GM19395 (cell line): Measurements from ENCODE around the gene FARS2.

Source experiments
- ATAC-seq: cut with Tn5 transposase; IDR thresholded peaks from one replicate; pipeline ENCODE4 v1.9.1; 2021; ENCODE audit warnings: mild to moderate bottlenecking, moderate library complexity; ENCODE audit not compliant: unreplicated experiment

Gene FARS2

DNA sequence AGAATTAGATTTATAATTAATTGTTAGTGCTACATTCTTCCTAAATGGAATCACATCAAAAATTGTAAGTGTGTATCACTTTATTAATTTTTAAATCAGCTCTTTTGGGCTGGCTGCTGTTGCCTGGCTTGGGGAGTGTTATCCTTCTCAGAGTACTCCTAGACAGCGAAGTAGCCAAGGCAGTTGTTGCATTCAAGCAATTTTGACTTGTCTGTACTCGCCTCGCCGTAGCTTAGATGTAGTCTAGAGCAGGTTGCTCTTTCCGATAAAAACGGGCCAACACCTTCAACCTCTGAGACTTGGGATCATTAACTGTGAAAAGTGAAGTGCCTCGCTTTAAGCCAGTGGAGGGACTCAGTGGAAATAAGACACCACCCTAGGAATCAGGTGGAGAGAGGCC is 151.3 kb downstream of the FARS2 start:
- ATAC-seq = no peak

DNA sequence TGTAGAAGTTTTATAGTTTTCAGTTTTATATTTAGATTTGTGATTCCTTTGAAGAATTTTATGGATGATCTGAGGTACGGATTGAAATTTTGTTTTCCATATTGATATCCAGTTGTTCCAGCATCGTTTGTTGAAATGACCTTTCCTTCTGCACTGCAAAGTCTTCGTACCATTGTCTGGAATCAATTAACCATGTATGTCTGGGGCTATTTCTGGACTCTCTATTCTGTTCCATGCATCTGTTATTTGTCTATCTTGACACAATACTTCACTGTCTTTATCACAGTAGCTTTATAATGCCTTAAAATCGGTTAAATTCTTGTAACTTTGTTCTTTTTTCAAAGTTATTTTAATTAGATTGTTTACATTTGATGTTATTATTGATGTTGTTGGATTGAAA is 154.9 kb downstream of the FARS2 start:
- ATAC-seq = no peak

DNA sequence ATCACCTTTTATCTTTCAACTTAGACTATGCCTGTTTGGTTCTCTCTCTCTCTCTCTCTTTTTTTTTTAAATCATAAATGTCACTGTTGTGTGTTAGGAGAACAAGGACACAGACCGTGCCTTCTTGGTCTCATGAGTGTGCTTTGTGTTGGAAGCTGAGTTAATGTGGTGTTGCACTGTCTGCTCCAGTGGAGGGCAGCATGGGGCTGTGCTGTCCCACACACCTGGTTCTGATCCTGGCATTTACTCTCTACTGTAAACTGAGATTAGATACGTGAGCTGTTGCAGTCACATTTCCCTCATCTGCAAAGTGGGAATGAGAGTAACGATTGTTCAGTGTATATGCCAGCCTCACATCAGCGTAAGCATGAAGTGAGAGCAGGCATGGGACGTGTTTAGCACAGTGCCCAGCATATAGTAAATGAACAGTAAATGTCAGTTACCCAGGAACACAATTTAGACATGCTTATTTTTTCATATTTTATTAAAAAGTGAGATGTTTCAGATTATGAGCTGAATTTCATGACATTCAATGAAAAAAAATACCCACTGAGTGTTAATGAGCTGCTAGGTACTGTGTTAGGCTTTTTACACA is 161.1 kb downstream of the FARS2 start:
- no peak for ATAC-seq

DNA sequence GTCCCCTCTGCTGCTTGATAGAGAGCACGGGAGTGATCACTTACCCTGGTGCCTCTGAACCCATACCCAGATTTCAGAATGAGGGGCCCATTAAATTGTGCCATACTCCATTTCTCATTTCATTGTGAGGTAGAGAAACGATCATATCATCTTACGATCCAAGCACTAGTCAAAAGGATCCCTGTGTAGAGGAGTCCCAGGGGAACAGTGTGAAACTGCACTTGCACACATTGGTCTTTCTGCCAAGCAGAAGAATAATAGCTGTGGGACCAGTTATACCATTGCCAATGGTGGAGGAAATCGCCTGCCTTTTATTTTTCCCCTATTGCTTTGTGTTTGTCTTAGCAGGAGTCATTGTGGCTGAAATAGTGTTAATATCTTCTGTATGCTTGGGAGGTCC is 161.9 kb downstream of the FARS2 start:
- ATAC-seq = no peak

DNA sequence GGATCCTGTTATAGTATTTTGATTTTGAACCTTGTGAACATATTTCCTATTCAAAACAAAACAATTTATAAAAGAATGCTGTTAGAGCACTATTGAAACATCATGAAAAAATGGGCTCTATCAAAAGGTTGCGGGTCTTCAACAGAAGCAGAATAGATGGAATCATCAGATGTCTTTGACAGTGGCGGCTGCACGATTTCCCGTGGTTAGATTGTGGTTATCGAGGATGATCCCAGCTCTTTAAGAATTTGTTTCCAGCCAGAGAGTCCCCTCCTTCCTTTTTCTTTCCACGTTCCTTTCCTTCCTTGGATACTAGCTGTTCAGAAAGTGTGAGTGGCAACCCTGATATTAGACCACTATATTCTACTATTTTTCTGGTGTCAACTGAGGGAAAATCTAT is 163.4 kb downstream of the FARS2 start:
- no peak for ATAC-seq

DNA sequence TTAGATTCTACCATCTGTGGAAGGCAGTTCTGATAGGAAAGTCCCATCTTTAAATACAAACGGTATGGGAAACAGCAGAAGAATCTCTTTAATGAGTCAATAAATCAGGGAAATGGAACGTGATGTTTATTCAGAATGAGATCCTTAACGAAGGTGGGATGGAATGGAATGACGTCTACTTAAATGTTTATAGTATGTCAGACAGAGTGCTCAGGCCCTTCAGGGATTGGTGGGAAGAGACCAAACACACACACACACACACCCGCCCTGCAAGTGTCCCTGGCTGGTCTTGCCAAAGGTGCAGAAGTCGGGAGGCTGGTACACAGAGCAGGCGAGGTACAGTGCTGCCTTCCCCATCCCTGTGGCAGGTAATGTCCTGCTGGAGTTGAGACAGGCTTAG is 164.0 kb downstream of the FARS2 start:
- ATAC-seq = no peak

DNA sequence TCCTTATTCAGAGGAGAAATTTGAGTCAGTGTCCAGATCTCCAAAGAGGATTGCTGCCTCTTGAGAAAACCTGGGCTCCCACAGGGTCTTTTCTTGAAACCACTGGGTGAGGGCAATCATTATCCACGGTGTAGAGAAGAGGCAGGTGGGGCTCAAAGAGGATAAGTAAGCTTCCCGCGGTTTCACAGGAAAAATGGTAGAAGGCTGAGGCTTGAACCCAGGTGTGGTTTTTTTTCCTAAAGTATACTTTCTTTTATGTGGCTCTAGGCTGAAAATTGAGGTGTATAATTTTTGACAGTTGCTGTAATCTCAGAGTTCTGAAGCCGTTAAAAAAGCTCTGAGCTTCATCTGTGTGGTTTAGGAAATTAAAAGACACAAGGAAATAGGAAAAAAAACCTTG is 164.5 kb downstream of the FARS2 start:
- no peak for ATAC-seq

DNA sequence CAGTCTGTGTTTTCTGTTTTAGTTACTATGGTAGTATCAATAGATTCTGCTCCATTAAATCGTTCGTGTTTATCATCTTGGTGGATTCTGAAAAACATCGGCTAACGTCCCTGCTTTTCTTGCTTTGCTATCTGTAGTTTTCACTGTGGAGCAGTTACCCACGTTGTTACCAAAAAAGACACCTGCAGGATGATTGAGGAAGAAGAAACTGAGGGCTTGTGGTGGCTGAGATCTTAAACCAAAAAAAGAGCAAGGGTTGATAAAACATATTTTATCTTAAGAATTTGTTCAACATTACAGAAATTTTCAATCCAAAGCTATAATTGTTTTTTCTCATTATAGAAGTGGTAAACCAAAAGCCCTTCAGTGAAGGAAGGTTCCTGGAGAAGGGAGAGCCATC is 166.3 kb downstream of the FARS2 start:
- no peak for ATAC-seq

DNA sequence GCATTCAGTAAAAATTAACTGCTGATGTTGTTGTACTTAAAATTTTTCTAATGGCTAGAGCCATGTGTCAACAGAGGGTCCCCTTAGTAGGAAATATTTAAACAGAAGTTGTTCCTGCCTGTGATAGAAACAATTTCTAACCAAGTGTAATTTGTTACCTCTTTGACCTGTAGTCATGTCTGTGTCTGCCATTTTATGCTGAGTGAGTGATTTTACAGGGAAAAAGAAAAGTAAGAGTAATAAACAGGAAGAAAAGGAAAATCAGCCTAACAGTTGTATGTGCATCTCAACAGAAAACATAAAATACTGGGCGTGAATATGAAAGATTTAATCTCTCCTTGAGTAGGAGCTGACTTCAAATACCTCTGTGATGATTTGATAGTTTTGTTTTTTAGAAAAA is 172.0 kb downstream of the FARS2 start:
- ATAC-seq = no peak

DNA sequence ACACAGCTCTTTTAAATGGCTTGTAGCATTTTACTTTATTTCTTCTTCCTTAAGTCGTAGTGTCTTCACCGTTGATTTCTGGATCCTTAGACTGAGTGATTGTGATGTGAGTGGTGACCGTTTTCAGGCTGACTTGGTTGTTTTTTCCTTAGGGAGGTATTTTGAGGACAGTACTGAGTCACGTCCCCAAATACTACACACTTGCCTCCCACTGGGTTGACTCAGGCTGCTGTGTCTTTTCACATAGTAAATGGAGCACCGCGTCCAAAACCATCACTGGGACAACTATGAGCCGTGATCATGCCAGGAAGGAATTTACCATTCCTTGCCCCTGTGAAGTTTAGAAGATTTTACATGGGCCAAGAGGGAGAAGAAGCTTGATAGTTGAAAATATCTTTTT is 174.1 kb downstream of the FARS2 start:
- no peak for ATAC-seq

DNA sequence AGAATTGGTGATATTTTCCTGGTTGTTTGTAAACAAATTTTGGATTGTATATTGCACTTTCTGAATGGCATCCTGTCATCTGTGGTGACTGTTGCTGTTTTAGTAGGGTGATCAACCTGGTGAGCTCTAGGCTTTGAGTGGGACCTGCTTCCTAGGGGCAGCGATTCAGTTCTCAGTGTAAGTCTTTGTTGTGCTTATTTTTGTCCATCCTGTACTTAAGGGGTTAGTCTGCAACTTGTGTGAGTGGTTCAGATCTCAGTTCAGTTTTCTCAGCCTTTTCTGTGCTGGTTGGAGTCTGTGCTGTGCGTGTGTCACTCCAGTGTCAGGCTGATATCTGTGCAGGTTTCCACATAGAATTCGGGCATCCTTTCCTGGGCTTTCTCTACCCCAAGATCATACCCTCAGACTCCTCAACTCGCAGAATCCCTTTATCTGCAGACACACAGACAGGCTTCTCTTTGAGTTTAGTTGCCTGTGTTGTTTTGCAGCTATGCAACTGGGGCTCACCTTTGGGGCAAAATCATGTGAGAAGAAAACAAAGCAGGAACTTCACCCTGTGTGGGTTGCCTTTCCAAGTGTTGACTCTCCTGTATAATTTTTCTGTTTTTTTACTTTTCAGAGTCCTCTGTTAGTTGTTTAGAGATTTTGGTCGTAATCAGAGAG is 177.7 kb downstream of the FARS2 start:
- ATAC-seq = no peak

DNA sequence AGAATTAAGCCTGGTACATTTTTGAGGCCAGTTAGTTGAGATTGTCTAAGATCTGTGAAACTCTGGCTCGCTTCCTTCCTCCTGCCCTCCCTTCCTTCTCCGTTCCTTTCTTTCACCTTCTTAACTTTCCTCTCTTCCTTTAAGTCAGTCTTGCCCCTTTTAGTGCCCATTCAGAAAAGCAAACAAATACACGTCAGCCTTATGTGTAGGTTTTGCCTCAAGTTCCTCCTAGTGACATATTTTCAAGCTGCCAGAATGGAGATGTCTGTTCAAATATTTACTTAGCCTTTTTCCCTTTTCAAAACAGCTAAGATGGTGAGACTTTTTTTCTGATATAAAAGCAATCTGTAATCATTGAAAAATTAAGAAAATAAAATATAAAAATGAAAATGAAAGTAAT is 178.4 kb downstream of the FARS2 start:
- ATAC-seq = no peak

DNA sequence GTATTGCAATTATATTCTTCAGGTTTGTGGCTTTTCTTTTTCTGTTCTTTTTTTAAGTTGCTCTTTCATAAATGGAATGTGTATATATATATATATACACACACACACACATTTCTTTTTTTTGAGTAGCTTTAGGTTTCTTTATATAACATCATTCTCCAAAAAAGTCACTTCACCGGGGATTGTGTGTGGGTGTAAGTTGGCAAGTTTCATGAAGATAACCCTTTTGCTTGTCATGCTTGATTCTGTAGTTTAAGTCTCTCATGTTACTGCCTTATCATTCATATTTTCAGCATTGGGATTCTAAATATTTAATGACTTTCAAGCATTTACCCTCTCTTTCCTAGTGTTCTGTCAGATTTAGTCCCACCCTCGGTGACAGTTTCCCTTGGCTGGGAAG is 181.0 kb downstream of the FARS2 start:
- no peak for ATAC-seq

DNA sequence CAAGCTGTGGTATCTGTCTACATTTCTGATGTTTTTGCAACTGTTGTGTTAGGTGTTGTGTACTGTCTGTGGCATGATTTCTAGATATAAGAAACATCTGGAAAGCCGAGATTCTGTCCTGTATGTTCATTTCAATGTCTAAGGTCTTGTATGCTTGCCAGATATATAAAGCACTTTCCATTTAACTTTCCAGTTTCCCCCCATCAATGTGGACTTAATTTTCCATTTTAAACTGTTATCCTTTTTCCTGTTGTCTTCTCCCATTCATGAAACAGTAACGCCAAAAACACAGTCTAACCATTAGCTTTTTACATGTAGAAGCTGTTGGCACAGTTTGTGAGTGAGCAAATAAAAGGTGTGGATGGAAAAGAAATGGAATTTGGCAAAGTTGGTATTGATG is 181.6 kb downstream of the FARS2 start:
- no peak for ATAC-seq

DNA sequence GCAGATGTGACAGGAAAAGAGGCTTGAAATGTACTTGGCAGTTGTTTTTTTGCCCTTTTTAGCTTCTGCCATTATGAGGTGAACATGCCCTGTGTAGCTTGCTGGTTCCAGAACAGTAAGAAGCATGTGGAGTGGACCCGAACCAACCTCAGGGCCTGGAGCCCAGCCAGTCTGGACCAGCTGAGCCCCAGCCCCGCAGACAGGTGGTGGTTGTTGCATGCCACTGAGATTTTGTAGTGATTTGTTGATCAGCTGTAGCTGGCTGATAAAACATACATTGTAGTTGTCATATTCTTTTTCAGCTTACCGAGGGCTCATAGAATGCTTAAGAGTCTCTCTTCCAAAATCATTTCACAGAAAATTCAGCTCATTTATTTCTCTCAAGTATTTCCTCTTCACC is 182.2 kb downstream of the FARS2 start:
- no peak for ATAC-seq

DNA sequence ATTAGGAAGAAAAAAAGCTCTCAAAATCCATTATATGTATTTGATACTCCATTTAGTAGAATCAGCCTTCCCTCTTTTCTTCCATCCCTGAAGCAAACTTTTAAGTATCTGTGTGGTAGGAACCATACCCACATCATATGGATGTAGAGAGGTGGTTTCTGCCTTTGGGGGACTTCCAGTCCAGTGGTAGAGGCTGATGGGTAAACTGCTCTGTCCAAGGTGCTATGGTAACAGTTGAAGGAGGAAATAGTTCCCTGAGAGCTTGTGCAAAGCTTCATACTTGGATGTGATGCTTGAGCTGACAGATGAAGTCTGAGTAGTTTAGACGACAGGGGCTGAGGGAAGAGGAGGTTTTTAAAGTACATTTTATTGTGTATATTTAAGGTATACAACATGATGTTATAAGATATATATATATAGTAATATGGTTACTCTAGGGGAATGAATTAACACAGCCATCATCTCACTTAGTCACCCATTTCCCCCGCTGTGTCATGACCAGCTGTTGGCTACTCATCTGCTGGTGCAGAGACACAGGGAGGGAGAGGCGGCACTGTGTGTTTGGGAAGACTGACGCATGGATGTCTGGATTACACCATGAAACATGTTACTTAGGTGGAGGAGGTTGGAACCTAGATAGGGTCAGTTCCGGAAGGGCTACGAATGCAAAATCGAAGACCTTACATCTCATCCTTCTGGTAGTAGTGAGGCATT is 185.2 kb downstream of the FARS2 start:
- no peak for ATAC-seq

DNA sequence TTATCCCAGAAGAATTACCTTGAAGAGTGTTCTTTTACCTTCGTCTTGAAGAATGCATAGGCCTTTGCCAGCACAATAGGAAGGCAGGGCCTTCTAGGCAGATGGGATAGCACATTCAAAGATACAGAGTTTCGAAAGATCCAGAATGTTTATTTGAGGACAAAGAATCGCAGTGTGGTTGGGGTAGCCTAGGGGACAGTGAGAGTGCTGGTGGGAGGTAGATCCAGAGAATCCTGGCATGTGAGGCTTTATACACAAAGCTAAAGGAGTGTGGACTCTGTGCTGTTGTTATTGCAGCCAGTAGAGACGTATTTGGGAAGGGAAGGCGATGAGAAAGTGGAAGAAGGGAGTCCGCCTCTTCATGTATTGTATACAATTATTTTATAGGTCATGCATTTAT is 186.6 kb downstream of the FARS2 start:
- no peak for ATAC-seq

DNA sequence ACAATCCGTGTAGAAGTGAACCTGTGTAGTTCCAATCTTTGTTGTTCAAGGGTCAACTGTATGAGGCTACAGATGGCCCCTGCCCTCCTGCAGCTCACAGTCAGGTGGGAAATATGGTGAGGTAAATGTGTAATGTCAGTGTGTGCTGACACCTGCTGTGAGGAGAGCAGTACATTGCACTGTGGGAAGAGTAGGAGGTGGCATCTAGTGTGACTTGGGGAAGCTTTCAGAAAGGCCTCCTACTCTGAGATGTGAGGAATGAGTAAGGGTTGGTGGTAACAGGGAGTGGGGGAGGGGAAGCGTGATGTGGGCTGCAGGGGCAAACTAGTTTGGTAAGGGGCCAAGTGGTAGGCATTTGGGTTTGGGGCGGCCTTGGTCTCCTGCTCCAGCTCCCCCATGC is 188.8 kb downstream of the FARS2 start:
- no peak for ATAC-seq

DNA sequence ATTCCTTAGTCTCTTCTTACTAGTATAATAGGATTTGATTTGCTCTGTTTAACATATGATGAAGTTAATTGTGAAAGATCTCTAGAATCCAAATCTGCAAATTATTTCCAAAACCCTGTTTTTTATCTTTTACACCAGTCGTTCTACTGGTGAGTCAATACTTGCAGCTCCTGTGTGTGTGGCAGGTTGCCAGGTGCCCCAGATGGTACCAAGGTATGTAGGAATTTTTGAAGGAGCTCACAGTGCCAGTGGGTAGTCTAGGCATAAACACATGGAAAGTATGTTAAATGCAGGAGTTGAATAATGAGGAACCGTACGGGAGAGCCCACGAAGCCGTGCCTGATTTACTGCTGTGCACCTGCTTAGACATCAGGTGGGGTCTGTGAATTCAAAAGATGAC is 192.2 kb downstream of the FARS2 start:
- ATAC-seq = no peak

DNA sequence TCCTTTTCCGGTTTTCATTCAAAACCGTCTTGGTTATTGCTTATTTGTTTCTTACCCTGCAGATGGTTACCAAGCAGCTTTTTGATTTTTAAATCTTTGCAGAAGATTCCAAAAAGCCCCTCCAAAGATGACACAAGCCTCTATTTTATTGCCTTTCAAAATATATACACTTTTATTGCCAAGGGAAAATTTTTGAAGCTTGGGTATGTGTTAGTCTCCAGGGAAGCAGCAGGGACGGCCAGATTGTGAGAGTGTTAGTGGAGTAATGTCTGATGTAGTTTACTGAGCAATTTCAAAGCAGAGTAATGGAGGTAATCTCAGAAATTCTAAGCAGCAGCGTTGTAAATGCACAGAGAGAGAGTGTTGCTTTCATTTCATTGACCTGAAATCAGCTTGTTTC is 193.8 kb downstream of the FARS2 start:
- no peak for ATAC-seq

DNA sequence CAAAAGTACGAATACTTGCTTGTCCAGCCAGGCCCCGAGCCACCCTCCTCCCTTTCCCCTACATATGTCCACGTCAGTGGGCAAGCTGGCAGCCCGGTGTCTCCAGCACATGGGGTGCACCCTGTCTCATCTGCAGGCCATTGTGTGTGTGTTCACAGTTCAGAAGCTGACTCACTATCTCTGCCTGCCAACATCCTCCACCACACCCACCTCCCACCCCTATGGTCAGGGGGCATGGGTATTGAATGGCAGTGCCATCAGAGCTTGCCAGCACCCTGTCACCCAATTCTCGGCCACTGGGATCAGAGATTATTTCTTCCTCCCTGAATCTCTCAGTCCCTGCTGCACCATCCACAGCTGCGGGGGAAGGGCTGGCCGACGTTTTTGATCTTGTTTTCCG is 195.7 kb downstream of the FARS2 start:
- ATAC-seq = no peak

DNA sequence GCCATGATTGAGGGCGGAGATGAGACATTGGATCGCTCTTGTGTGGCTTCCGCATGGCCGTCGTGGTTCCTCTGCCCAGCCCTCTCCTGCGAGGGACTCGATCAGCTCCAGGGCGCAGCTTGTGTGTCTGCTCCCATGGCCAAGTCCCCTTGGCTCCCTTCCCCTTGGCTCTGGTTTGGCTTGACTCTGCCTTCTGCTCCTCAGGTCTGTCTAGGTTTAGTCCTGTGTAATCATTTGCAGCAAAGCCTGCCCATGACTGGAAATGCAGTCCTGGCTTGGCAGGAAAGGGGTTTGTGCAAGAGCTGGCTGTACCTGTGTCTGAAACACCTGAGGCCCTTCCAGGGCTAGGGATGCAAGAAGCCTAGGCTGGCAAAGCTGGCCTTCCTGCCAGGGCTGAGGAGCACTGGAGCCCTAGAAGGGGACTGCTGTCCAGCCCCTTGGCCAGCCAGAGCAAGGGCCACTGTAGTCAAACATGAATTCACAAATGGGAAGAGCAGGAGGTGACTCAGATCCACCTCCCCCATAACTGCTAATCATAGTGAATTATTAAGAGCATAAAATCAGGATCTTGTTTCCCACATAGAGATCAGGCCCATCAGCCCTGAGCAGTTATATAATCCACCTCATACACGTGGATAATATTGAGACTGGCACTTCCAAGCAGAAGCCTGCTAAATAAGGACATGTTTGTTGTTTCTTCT is 196.8 kb downstream of the FARS2 start:
- ATAC-seq = no peak
